ENCODE data around the gene PEA15. TPM values are rescaled to one million over a fixed set of nuclear protein-coding genes. Genes with fewer than 3 reads are reported as not detected.

The PEA15 gene
- total RNA-seq, 1 experiment from 2014 or later: 44.0 TPM

DNA sequence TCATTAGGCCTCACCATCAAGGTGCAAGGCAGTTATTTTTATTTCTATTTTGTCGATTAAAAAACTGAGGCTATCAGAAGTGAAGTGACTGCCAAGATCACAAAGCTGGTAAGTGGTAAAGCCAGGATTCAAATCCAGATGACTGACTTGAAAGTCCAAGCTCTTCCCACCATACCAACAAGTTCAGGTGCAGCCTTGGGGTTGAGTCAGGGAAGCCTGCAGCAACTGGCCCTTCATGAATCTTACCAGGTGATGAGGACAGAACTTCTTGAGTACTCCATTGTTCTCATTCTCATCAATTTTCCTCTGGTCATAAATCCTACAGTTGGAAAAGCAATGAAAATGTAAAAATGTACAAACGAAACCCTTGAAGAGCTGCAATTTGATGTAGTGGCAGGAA is 20.2 kb downstream of the PEA15 start:
- no TSS peak for BruUV-seq (replicated peaks)
- ChIA-PET RAD21 (ENCODE audit: low non-redundant PET in 1 of 2, low total read pairs in 2 of 2, uncharacterized antibody in 2 of 2, unreplicated experiment in 2 of 2) (no interaction called here), POLR2A (interaction anchor here (1.0 kb wide), 1 partner anchor 13 kb away, joined by 4 read pairs; no protein-coding TSS in a partner anchor), CTCF (no interaction called here)
- Histone ChIP-seq H3K36me3 (ENCODE audit: control insufficient read depth in 1 of 2, insufficient read depth in 2 of 2, low read length in 2 of 2) (peaks cover 47 to 51% of the 10 kb centered on the region in 2 experiments; a peak in 3 of 4 replicates), H3K4me1 (ENCODE audit: control insufficient read depth in 1 of 2, insufficient read depth in 2 of 2, low read length in 2 of 2) (no peaks in the 10 kb centered on the region), H2AFZ (ENCODE audit: low read depth, low read length, poor library complexity, severe bottlenecking) (no peak overlapping the region), H3K9ac (ENCODE audit: low read length) (no peak overlapping the region), H3K27ac (ENCODE audit: low read depth, low read length) (no peak overlapping the region), H4K20me1 (ENCODE audit: insufficient read depth) (no peaks in the 10 kb centered on the region), H3K79me2 (ENCODE audit: insufficient read depth, low read length) (no peaks in the 10 kb centered on the region), H3K9me3 (ENCODE audit: control insufficient read depth in 1 of 2, insufficient read depth in 1 of 2, low read depth in 1 of 2, low read length in 2 of 2) (no peaks in the 10 kb centered on the region), H3K4me3 (replicated peaks in 1 of 2; ENCODE audit: low read depth in 1 of 2, low read length in 2 of 2) (no peak overlapping the region), H3K9me2 (ENCODE audit: insufficient read depth) (no peaks in the 10 kb centered on the region), H3K27me3 (ENCODE audit: insufficient read depth, low read length) (no peaks in the 10 kb centered on the region), H3K4me2 (ENCODE audit: low read length) (no peak overlapping the region)
- TF ChIP-seq, protein P1, sequence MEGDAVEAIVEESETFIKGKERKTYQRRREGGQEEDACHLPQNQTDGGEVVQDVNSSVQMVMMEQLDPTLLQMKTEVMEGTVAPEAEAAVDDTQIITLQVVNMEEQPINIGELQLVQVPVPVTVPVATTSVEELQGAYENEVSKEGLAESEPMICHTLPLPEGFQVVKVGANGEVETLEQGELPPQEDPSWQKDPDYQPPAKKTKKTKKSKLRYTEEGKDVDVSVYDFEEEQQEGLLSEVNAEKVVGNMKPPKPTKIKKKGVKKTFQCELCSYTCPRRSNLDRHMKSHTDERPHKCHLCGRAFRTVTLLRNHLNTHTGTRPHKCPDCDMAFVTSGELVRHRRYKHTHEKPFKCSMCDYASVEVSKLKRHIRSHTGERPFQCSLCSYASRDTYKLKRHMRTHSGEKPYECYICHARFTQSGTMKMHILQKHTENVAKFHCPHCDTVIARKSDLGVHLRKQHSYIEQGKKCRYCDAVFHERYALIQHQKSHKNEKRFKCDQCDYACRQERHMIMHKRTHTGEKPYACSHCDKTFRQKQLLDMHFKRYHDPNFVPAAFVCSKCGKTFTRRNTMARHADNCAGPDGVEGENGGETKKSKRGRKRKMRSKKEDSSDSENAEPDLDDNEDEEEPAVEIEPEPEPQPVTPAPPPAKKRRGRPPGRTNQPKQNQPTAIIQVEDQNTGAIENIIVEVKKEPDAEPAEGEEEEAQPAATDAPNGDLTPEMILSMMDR (IDR thresholded peaks at IDR 0.05 in 2 of 3, conservative IDR thresholded peaks at IDR 0.05 in 1 of 3; ENCODE audit: borderline replicate concordance in 1 of 3, insufficient read depth in 1 of 3, low read depth in 2 of 3, low read length in 2 of 3): no peak
- no peak for TF ChIP-seq EZH2 (IDR thresholded peaks at IDR 0.05)
- no peak for TF ChIP-seq RAD21 (IDR thresholded peaks at IDR 0.05; ENCODE audit: low read depth)
- no peak for TF ChIP-seq SIN3A (IDR thresholded peaks at IDR 0.05; ENCODE audit: low read depth)
- no peak for TF ChIP-seq POLR2A (IDR thresholded peaks at IDR 0.05; ENCODE audit: borderline replicate concordance, extremely low read depth, insufficient read depth, insufficient read length)
- TF ChIP-seq ZFX (IDR thresholded peaks at IDR 0.05): no peak
- TF ChIP-seq, protein P2, sequence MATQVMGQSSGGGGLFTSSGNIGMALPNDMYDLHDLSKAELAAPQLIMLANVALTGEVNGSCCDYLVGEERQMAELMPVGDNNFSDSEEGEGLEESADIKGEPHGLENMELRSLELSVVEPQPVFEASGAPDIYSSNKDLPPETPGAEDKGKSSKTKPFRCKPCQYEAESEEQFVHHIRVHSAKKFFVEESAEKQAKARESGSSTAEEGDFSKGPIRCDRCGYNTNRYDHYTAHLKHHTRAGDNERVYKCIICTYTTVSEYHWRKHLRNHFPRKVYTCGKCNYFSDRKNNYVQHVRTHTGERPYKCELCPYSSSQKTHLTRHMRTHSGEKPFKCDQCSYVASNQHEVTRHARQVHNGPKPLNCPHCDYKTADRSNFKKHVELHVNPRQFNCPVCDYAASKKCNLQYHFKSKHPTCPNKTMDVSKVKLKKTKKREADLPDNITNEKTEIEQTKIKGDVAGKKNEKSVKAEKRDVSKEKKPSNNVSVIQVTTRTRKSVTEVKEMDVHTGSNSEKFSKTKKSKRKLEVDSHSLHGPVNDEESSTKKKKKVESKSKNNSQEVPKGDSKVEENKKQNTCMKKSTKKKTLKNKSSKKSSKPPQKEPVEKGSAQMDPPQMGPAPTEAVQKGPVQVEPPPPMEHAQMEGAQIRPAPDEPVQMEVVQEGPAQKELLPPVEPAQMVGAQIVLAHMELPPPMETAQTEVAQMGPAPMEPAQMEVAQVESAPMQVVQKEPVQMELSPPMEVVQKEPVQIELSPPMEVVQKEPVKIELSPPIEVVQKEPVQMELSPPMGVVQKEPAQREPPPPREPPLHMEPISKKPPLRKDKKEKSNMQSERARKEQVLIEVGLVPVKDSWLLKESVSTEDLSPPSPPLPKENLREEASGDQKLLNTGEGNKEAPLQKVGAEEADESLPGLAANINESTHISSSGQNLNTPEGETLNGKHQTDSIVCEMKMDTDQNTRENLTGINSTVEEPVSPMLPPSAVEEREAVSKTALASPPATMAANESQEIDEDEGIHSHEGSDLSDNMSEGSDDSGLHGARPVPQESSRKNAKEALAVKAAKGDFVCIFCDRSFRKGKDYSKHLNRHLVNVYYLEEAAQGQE (IDR thresholded peaks at IDR 0.05; ENCODE audit: low read depth): no peak
- no peak for TF ChIP-seq ZNF274 (IDR thresholded peaks at IDR 0.05; ENCODE audit: low read depth, low read length)
- ATAC-seq (no peak), DNase-seq (ENCODE audit: low read depth, low spot score) (no peak)
- intact Hi-C loops (cut with micrococcal nuclease): no loop called here
